ENCODE data around the gene RBP3. TPM values are rescaled to one million over a fixed set of nuclear protein-coding genes. Genes with fewer than 3 reads are reported as not detected.
A peak's percentile ranks its signal among the peaks of the same experiment; 100 is the strongest.

Gene RBP3
- not detected for polyA plus RNA-seq (2013, experiment 1 of 2; ENCODE audit: insufficient read length)
- polyA plus RNA-seq (2013, experiment 2 of 2; ENCODE audit: insufficient read length): not detected

- DNase-seq: no peak
These were observed at the start of gene RBP3 for GRCh38 chr10:47348138-47348651. RBP3 (plus strand) TSS chr10:47348363; CDS start chr10:47348485, 122 bp downstream.

- DNase-seq: no peak
These were observed 49.4 kb upstream of the RBP3 start for GRCh38 chr10:47298715-47299114.

- DNase-seq: no peak
These were observed 48.3 kb upstream of the RBP3 start, which contains the start of gene GDF10 for GRCh38 chr10:47299611-47300428. GDF10 (plus strand) TSS chr10:47300197; CDS start chr10:47300652, 455 bp downstream.

- no peak for DNase-seq
These were observed 47.7 kb upstream of the RBP3 start for GRCh38 chr10:47300429-47300931.

GRCh38 chr10:47301833-47302232 lies 46.3 kb upstream of the RBP3 start:
- DNase-seq: no peak

GRCh38 chr10:47303105-47303504 lies 45.1 kb upstream of the RBP3 start:
- no peak for DNase-seq

- no peak for DNase-seq
These were observed 44.3 kb upstream of the RBP3 start for GRCh38 chr10:47303866-47304265.

- DNase-seq: no peak
These were observed 42.6 kb upstream of the RBP3 start for GRCh38 chr10:47305566-47305965.

- no peak for DNase-seq
These were observed 41.6 kb upstream of the RBP3 start for GRCh38 chr10:47306387-47307210.

GRCh38 chr10:47307381-47307780 lies 40.8 kb upstream of the RBP3 start:
- no peak for DNase-seq

- no peak for DNase-seq
These were observed 39.4 kb upstream of the RBP3 start for GRCh38 chr10:47308775-47309174.

GRCh38 chr10:47309408-47310089 lies 38.6 kb upstream of the RBP3 start:
- no peak for DNase-seq

GRCh38 chr10:47310090-47310505 lies 38.1 kb upstream of the RBP3 start:
- no peak for DNase-seq

GRCh38 chr10:47311193-47311931 lies 36.8 kb upstream of the RBP3 start:
- DNase-seq: no peak

GRCh38 chr10:47311932-47312662 lies 36.1 kb upstream of the RBP3 start:
- peak; percentile 67 for DNase-seq

- no peak for DNase-seq
These were observed 35.5 kb upstream of the RBP3 start for GRCh38 chr10:47312663-47312995.

GRCh38 chr10:47314416-47314970 lies 33.7 kb upstream of the RBP3 start:
- DNase-seq: no peak

- no peak for DNase-seq
These were observed 32.7 kb upstream of the RBP3 start for GRCh38 chr10:47315421-47315820.

GRCh38 chr10:47316131-47316530 lies 32.0 kb upstream of the RBP3 start:
- no peak for DNase-seq

GRCh38 chr10:47317251-47317650 lies 30.9 kb upstream of the RBP3 start:
- DNase-seq: no peak

- no peak for DNase-seq
These were observed 29.5 kb upstream of the RBP3 start for GRCh38 chr10:47318706-47319105.
